ENCODE measurements around the gene SEPTIN12.
"Not testable (repeated sequence)": the region's sequence is repeated elsewhere in the genome, so short reads cannot be mapped to it uniquely, and the experiment has no call there.

SEPTIN12 gene

GRCh38 chr16:4785758-4786433 is 2.2 kb downstream of the SEPTIN12 start:
- TF ChIP-seq EZH2 (IDR thresholded peaks at IDR 0.05; ENCODE audit: borderline replicate concordance, low read depth, low read length, severe bottlenecking): no peak
- no peak for TF ChIP-seq CTCF (IDR thresholded peaks at IDR 0.05; ENCODE audit: borderline replicate concordance, extremely low read depth, low read length, poor library complexity, severe bottlenecking)
- Histone ChIP-seq H3K9me3 (ENCODE audit: insufficient read depth, low read length, severe bottlenecking) (no peaks in the 10 kb centered on the region), H3K79me2 (ENCODE audit: insufficient read depth, low read length) (no peaks in the 10 kb centered on the region), H3K9ac (ENCODE audit: low read depth, low read length) (no peak overlapping the region), H3K36me3 (ENCODE audit: insufficient read depth, low read length) (no peaks in the 10 kb centered on the region), H3K27ac (ENCODE audit: low read length) (no peak overlapping the region), H3K4me2 (ENCODE audit: insufficient read depth, low read length) (no peak overlapping the region), H3K4me1 (ENCODE audit: insufficient read depth, low read length) (no peaks in the 10 kb centered on the region), H3K27me3 (ENCODE audit: insufficient read depth, low read length, poor library complexity) (no peaks in the 10 kb centered on the region), H2AFZ (ENCODE audit: low read depth, low read length) (no peak overlapping the region), H3K4me3 (ENCODE audit: low read depth in 1 of 2, low read length in 2 of 2) (no peak overlapping the region), H4K20me1 (ENCODE audit: insufficient read depth, low read length) (no peaks in the 10 kb centered on the region)
- ATAC-seq (ENCODE audit: insufficient read depth, low read depth) (no peak), DNase-seq (no peak)

- not testable (repeated sequence) for H2AFZ ChIP-seq (ENCODE audit: low read depth, low read length); ATAC-seq (ENCODE audit: insufficient read depth, low read depth); H3K4me1 ChIP-seq (ENCODE audit: insufficient read depth, low read length); H3K27ac ChIP-seq (ENCODE audit: low read length); H3K36me3 ChIP-seq (ENCODE audit: insufficient read depth, low read length); H3K9me3 ChIP-seq (ENCODE audit: insufficient read depth, low read length, severe bottlenecking); H3K27me3 ChIP-seq (ENCODE audit: insufficient read depth, low read length, poor library complexity); H3K4me2 ChIP-seq (ENCODE audit: insufficient read depth, low read length); H3K9ac ChIP-seq (ENCODE audit: low read depth, low read length); H3K79me2 ChIP-seq (ENCODE audit: insufficient read depth, low read length); DNase-seq; H3K4me3 ChIP-seq (ENCODE audit: low read depth in 1 of 2, low read length in 2 of 2); H4K20me1 ChIP-seq (ENCODE audit: insufficient read depth, low read length)
These were observed 3.6 kb downstream of the SEPTIN12 start for GRCh38 chr16:4784444-4784987.

GRCh38 chr16:4783951-4784336 is 4.2 kb downstream of the SEPTIN12 start:
- no peaks in the 10 kb centered on the region for H3K36me3 ChIP-seq (ENCODE audit: insufficient read depth, low read length)

More at GRCh38 chr16:4783951-4784336, 4.2 kb downstream of the SEPTIN12 start:
- Histone ChIP-seq H3K4me1 (ENCODE audit: insufficient read depth, low read length) (no peaks in the 10 kb centered on the region), H3K9me3 (ENCODE audit: insufficient read depth, low read length, severe bottlenecking) (no peaks in the 10 kb centered on the region), H4K20me1 (ENCODE audit: insufficient read depth, low read length) (no peaks in the 10 kb centered on the region), H2AFZ (ENCODE audit: low read depth, low read length) (no peak overlapping the region), H3K9ac (ENCODE audit: low read depth, low read length) (no peak overlapping the region), H3K4me3 (ENCODE audit: low read depth in 1 of 2, low read length in 2 of 2) (no peak overlapping the region), H3K4me2 (ENCODE audit: insufficient read depth, low read length) (no peak overlapping the region), H3K79me2 (ENCODE audit: insufficient read depth, low read length) (no peaks in the 10 kb centered on the region), H3K27ac (ENCODE audit: low read length) (no peak overlapping the region), H3K27me3 (ENCODE audit: insufficient read depth, low read length, poor library complexity) (no peaks in the 10 kb centered on the region)
- TF ChIP-seq EZH2 (IDR thresholded peaks at IDR 0.05; ENCODE audit: borderline replicate concordance, low read depth, low read length, severe bottlenecking) (no peak), CTCF (IDR thresholded peaks at IDR 0.05; ENCODE audit: borderline replicate concordance, extremely low read depth, low read length, poor library complexity, severe bottlenecking) (no peak)
- ATAC-seq (ENCODE audit: insufficient read depth, low read depth) (no peak), DNase-seq (no peak)
